Neuron (in vitro differentiated cells): Measurements from ENCODE around the gene USP17L18.
"Not testable (repeated sequence)": the region's sequence is repeated elsewhere in the genome, so short reads cannot be mapped to it uniquely, and the experiment has no call there.

Experiments
- H2AFZ ChIP-seq: one replicate; pipeline ENCODE4 v1.6.1; 2013; ENCODE audit warnings: low read depth, mild to moderate bottlenecking, inconsistent platforms, low read length, moderate library complexity
- H3K27me3 ChIP-seq: one replicate; pipeline ENCODE4 v1.6.1; 2013; ENCODE audit warnings: low read length; ENCODE audit not compliant: insufficient read depth
- H3K36me3 ChIP-seq: one replicate; pipeline ENCODE4 v1.6.1; 2013; ENCODE audit warnings: low read length; ENCODE audit not compliant: insufficient read depth
- H3K4me1 ChIP-seq: one replicate; pipeline ENCODE4 v1.6.1; 2013; ENCODE audit warnings: low read length; ENCODE audit not compliant: insufficient read depth
- H3K4me3 ChIP-seq: 2 replicates; pipeline ENCODE4 v1.5.1; 2013; ENCODE audit warnings: mild to moderate bottlenecking, low read length, moderate library complexity
- H3K9me3 ChIP-seq: one replicate; pipeline ENCODE4 v1.6.1; 2013; ENCODE audit warnings: low read length

Gene USP17L18

GRCh38 chr4:9247953-9248680 lies at the start of gene USP17L18:
TSS of gene USP17L18 (plus strand) at chr4:9248630. CDS start at chr4:9248630, 0 bp downstream.
- not testable (repeated sequence) for H3K9me3 ChIP-seq, H3K4me1 ChIP-seq, H3K27me3 ChIP-seq, H3K4me3 ChIP-seq, H3K36me3 ChIP-seq, H2AFZ ChIP-seq

- not testable (repeated sequence) for H3K9me3 ChIP-seq, H3K4me1 ChIP-seq, H2AFZ ChIP-seq, H3K36me3 ChIP-seq, H3K27me3 ChIP-seq, H3K4me3 ChIP-seq
Measured at GRCh38 chr4:9210357-9210756, 38.1 kb upstream of the USP17L18 start, which contains the start of gene USP17L10. TSS of gene USP17L10 (plus strand) at chr4:9210657. CDS start at chr4:9210657, 0 bp downstream.

- not testable (repeated sequence) for H2AFZ ChIP-seq, H3K4me3 ChIP-seq, H3K4me1 ChIP-seq, H3K27me3 ChIP-seq, H3K36me3 ChIP-seq, H3K9me3 ChIP-seq
Measured at GRCh38 chr4:9214701-9215100, 33.7 kb upstream of the USP17L18 start.

GRCh38 chr4:9215105-9215504 lies 33.3 kb upstream of the USP17L18 start, which contains the start of gene USP17L11:
TSS of gene USP17L11 (plus strand) at chr4:9215405. CDS start at chr4:9215405, 0 bp downstream.
- not testable (repeated sequence) for H3K4me1 ChIP-seq, H3K27me3 ChIP-seq, H3K9me3 ChIP-seq, H2AFZ ChIP-seq, H3K36me3 ChIP-seq, H3K4me3 ChIP-seq

- not testable (repeated sequence) for H3K4me1 ChIP-seq, H3K9me3 ChIP-seq, H3K27me3 ChIP-seq, H2AFZ ChIP-seq, H3K4me3 ChIP-seq, H3K36me3 ChIP-seq
Measured at GRCh38 chr4:9219852-9220251, 28.6 kb upstream of the USP17L18 start, which contains the start of gene USP17L12. TSS of gene USP17L12 (plus strand) at chr4:9220152. CDS start at chr4:9220152, 0 bp downstream.

- not testable (repeated sequence) for H2AFZ ChIP-seq, H3K4me1 ChIP-seq, H3K36me3 ChIP-seq, H3K4me3 ChIP-seq, H3K9me3 ChIP-seq, H3K27me3 ChIP-seq
Measured at GRCh38 chr4:9224596-9224995, 23.8 kb upstream of the USP17L18 start, which contains the start of gene USP17L13. TSS of gene USP17L13 (plus strand) at chr4:9224896. CDS start at chr4:9224896, 0 bp downstream.

- H3K4me3 ChIP-seq, H3K36me3 ChIP-seq, H2AFZ ChIP-seq, H3K27me3 ChIP-seq, H3K9me3 ChIP-seq, H3K4me1 ChIP-seq: not testable (repeated sequence)
Measured at GRCh38 chr4:9230249-9230648, 18.2 kb upstream of the USP17L18 start.

GRCh38 chr4:9234085-9234484 lies 14.3 kb upstream of the USP17L18 start, which contains the start of gene USP17L15:
TSS of gene USP17L15 (plus strand) at chr4:9234385. CDS start at chr4:9234385, 0 bp downstream.
- H3K36me3 ChIP-seq, H3K9me3 ChIP-seq, H3K4me3 ChIP-seq, H2AFZ ChIP-seq, H3K27me3 ChIP-seq, H3K4me1 ChIP-seq: not testable (repeated sequence)

- H3K4me3 ChIP-seq, H3K36me3 ChIP-seq: not testable (repeated sequence)
Measured at GRCh38 chr4:9238461-9238860, 10.0 kb upstream of the USP17L18 start.

GRCh38 chr4:9243579-9243978 lies 4.9 kb upstream of the USP17L18 start, which contains the start of gene USP17L17:
TSS of gene USP17L17 (plus strand) at chr4:9243879. CDS start at chr4:9243879, 0 bp downstream.
- not testable (repeated sequence) for H2AFZ ChIP-seq, H3K27me3 ChIP-seq, H3K36me3 ChIP-seq, H3K4me3 ChIP-seq, H3K9me3 ChIP-seq, H3K4me1 ChIP-seq

More at GRCh38 chr4:9238461-9238860, 10.0 kb upstream of the USP17L18 start:
- H3K9me3 ChIP-seq, H3K27me3 ChIP-seq, H3K4me1 ChIP-seq, H2AFZ ChIP-seq: not testable (repeated sequence)

- not testable (repeated sequence) for H2AFZ ChIP-seq, H3K9me3 ChIP-seq, H3K36me3 ChIP-seq, H3K27me3 ChIP-seq, H3K4me1 ChIP-seq, H3K4me3 ChIP-seq
Measured at GRCh38 chr4:9253078-9253477, 4.6 kb downstream of the USP17L18 start, which contains the start of gene USP17L19. TSS of gene USP17L19 (plus strand) at chr4:9253378. CDS start at chr4:9253378, 0 bp downstream.

- not testable (repeated sequence) for H3K4me1 ChIP-seq, H2AFZ ChIP-seq, H3K27me3 ChIP-seq, H3K36me3 ChIP-seq, H3K9me3 ChIP-seq, H3K4me3 ChIP-seq
Measured at GRCh38 chr4:9257824-9258223, 9.4 kb downstream of the USP17L18 start, which contains the start of gene USP17L20. TSS of gene USP17L20 (plus strand) at chr4:9258124. CDS start at chr4:9258124, 0 bp downstream.

GRCh38 chr4:9262572-9262971 lies 14.1 kb downstream of the USP17L18 start, which contains the start of gene USP17L21:
TSS of gene USP17L21 (plus strand) at chr4:9262872. CDS start at chr4:9262872, 0 bp downstream.
- not testable (repeated sequence) for H3K36me3 ChIP-seq, H3K4me1 ChIP-seq, H3K27me3 ChIP-seq, H3K4me3 ChIP-seq, H3K9me3 ChIP-seq, H2AFZ ChIP-seq
